Thymus (tissue), 14 donors: ENCODE results near the gene FUNDC1. TPM values are rescaled to one million over a fixed set of nuclear protein-coding genes. Genes with fewer than 3 reads are reported as not detected.
"Not testable (repeated sequence)": the region's sequence is repeated elsewhere in the genome, so short reads cannot be mapped to it uniquely, and the experiment has no call there.

Experiments
- DNase-seq, 9 donors: peaks; one replicate each; pipeline ENCODE4 v3.0.0-alpha.2; 2013; ENCODE audit warnings: low spot score in 9 of 9, low read depth in 6 of 9, missing footprints in 1 of 9
- H3K27ac ChIP-seq, 2 donors: one replicate each; pipeline ENCODE4 v1.5.1; 2013; ENCODE audit warnings: control low read depth in 1 of 2, low read depth in 1 of 2, low read length in 1 of 2, mild to moderate bottlenecking in 1 of 2, moderate library complexity in 1 of 2
- H3K27me3 ChIP-seq, 2 donors: one replicate each; pipeline ENCODE4 v1.5.1; 2013; ENCODE audit warnings: low read length in 1 of 2; ENCODE audit not compliant: control insufficient read depth in 2 of 2, insufficient read depth in 1 of 2
- H3K36me3 ChIP-seq, 2 donors: one replicate each; pipeline ENCODE4 v1.5.1; 2013; ENCODE audit warnings: low read length in 1 of 2, mild to moderate bottlenecking in 1 of 2, moderate library complexity in 1 of 2; ENCODE audit not compliant: control insufficient read depth in 2 of 2, insufficient read depth in 2 of 2
- H3K4me1 ChIP-seq, 2 donors: one replicate each; pipeline ENCODE4 v1.5.1; 2013; ENCODE audit warnings: low read length in 2 of 2; ENCODE audit not compliant: control insufficient read depth in 2 of 2, insufficient read depth in 2 of 2
- H3K4me3 ChIP-seq, 2 donors: one replicate each; pipeline ENCODE4 v1.5.1; 2013; ENCODE audit warnings: low read length in 2 of 2, control low read depth in 1 of 2, mild to moderate bottlenecking in 1 of 2
- H3K9me3 ChIP-seq, 2 donors: one replicate each; pipeline ENCODE4 v1.5.1; 2013; ENCODE audit warnings: low read length in 1 of 2, mild to moderate bottlenecking in 1 of 2; ENCODE audit not compliant: control insufficient read depth in 2 of 2, insufficient read depth in 1 of 2
- WGBS: extraction: QIAGEN DNeasy Blood & Tissue Kit; methylation state at CpG from one replicate; pipeline ENCODE4 v1.1.7; 2013; 5-methylcytosine and 5-hydroxymethylcytosine counted together
- long read RNA-seq, 10 donors: transcript quantifications; one replicate each; lab custom pipeline, GENCODE V29; 2026
- polyA plus RNA-seq: library from polyadenylated mRNA; stranded (reverse); fragments of 200-250 nt; gene quantifications from one replicate; pipeline ENCODE4 v1.2.3, GENCODE V29; 2013
- total RNA-seq: library from RNA; stranded (reverse); fragments of 120-200 nt; gene quantifications from one replicate; pipeline ENCODE4 v1.2.4, GENCODE V29; 2013
- donor health status: healthy.

The FUNDC1 gene
- 23.0 TPM for total RNA-seq
- 26.6 TPM for polyA plus RNA-seq
- long read RNA-seq, donor 1, partial matches to known transcripts, result 0 of 2 reads
- long read RNA-seq, donor 1, other reads (novel, unspliced or antisense), result 0 of 2 reads
- long read RNA-seq, donor 2, transcript FUNDC1-201 (5 exons, 1,196 nt), result major isoform, 8 of 12 reads
- long read RNA-seq, donor 2, partial matches to known transcripts, result 0 of 12 reads
- long read RNA-seq, donor 2, other reads (novel, unspliced or antisense), result 0 of 12 reads
- long read RNA-seq, donor 3, transcript FUNDC1-202 (4 exons, 1,069 nt), result minor isoform, 5 of 20 reads
- long read RNA-seq, donor 3, transcript FUNDC1-201 (5 exons, 1,196 nt), result major isoform, 15 of 20 reads
- long read RNA-seq, donor 3, partial matches to known transcripts, result 0 of 20 reads
- long read RNA-seq, donor 3, other reads (novel, unspliced or antisense), result 0 of 20 reads
- long read RNA-seq, donor 4, transcript FUNDC1-201 (5 exons, 1,196 nt), result major isoform, 6 of 9 reads
- long read RNA-seq, donor 4, partial matches to known transcripts, result 0 of 9 reads
- long read RNA-seq, donor 4, other reads (novel, unspliced or antisense), result 0 of 9 reads
- long read RNA-seq, donor 5, transcript FUNDC1-201 (5 exons, 1,196 nt), result major isoform, 21 of 33 reads
- long read RNA-seq, donor 5, partial matches to known transcripts, result 8 of 33 reads
- long read RNA-seq, donor 5, other reads (novel, unspliced or antisense), result 0 of 33 reads
- long read RNA-seq, donor 6, partial matches to known transcripts, result 0 of 4 reads
- long read RNA-seq, donor 6, other reads (novel, unspliced or antisense), result 0 of 4 reads
- long read RNA-seq, donor 7, transcript FUNDC1-201 (5 exons, 1,196 nt), result major isoform, 11 of 14 reads
- long read RNA-seq, donor 7, partial matches to known transcripts, result 0 of 14 reads
- long read RNA-seq, donor 7, other reads (novel, unspliced or antisense), result 0 of 14 reads
- long read RNA-seq, donor 8, partial matches to known transcripts, result 0 of 2 reads
- long read RNA-seq, donor 8, other reads (novel, unspliced or antisense), result 0 of 2 reads
- long read RNA-seq, donor 9, transcript FUNDC1-201 (5 exons, 1,196 nt), result major isoform, 6 of 6 reads
- long read RNA-seq, donor 9, partial matches to known transcripts, result 0 of 6 reads
- long read RNA-seq, donor 9, other reads (novel, unspliced or antisense), result 0 of 6 reads
- long read RNA-seq, donor 10, transcript FUNDC1-201 (5 exons, 1,196 nt), result major isoform, 10 of 11 reads
- long read RNA-seq, donor 10, partial matches to known transcripts, result 0 of 11 reads
- long read RNA-seq, donor 10, other reads (novel, unspliced or antisense), result 0 of 11 reads

GRCh38 chrX:44542567-44543325, at the start of gene FUNDC1:
TSS of gene FUNDC1 (minus strand) at chrX:44542859. CDS start at chrX:44542832, 27 bp downstream.
- no peaks in the 10 kb centered on the region for H3K27me3 ChIP-seq
- H3K27ac ChIP-seq, result peak within 1 kb of the TSS; percentile 42 to 56
- DNase-seq, result peak; percentile 71 to 97 (median 87)
- peaks cover 0 to 10% of the 10 kb centered on the region in 2 donors for H3K4me1 ChIP-seq
- H3K9me3 ChIP-seq, result no peaks in the 10 kb centered on the region
- 2% methylated on average over 35 of the region's 35 CpGs for WGBS
- H3K36me3 ChIP-seq, result peaks cover 0 to 6% of the 10 kb centered on the region in 2 donors
- peak within 1 kb of the TSS; percentile 71 to 83 for H3K4me3 ChIP-seq

GRCh38 chrX:44585866-44586265, 43.2 kb upstream of the FUNDC1 start:
- H3K4me3 ChIP-seq, result no peak overlapping the region
- no peaks in the 10 kb centered on the region for H3K9me3 ChIP-seq
- no peaks in the 10 kb centered on the region for H3K4me1 ChIP-seq
- no peak overlapping the region for H3K27ac ChIP-seq
- no peak for DNase-seq
- H3K36me3 ChIP-seq, result no peaks in the 10 kb centered on the region
- no peaks in the 10 kb centered on the region for H3K27me3 ChIP-seq
- WGBS, result 96% methylated on average over 3 of the region's 3 CpGs

GRCh38 chrX:44580466-44580865, 37.8 kb upstream of the FUNDC1 start:
- WGBS, result 96% methylated on average over 3 of the region's 3 CpGs

GRCh38 chrX:44572340-44572938, 29.8 kb upstream of the FUNDC1 start:
- no peak for DNase-seq
- no peaks in the 10 kb centered on the region for H3K36me3 ChIP-seq
- H3K4me1 ChIP-seq, result no peaks in the 10 kb centered on the region
- H3K4me3 ChIP-seq, result no peak overlapping the region
- no peaks in the 10 kb centered on the region for H3K27me3 ChIP-seq
- H3K27ac ChIP-seq, result no peak overlapping the region
- H3K9me3 ChIP-seq, result peaks cover 0 to 9% of the 10 kb centered on the region in 2 donors
- WGBS, result 95% methylated on average over 4 of the region's 4 CpGs

More at GRCh38 chrX:44580466-44580865, 37.8 kb upstream of the FUNDC1 start:
- Histone ChIP-seq H3K9me3 (no peaks in the 10 kb centered on the region), H3K27me3 (no peaks in the 10 kb centered on the region), H3K4me3 (no peak overlapping the region), H3K36me3 (no peaks in the 10 kb centered on the region), H3K4me1 (no peaks in the 10 kb centered on the region), H3K27ac (no peak overlapping the region)
- DNase-seq, result no peak

- no peak for DNase-seq
- Histone ChIP-seq H3K4me3 (no peak overlapping the region), H3K27me3 (no peaks in the 10 kb centered on the region), H3K27ac (no peak overlapping the region), H3K4me1 (no peaks in the 10 kb centered on the region), H3K36me3 (no peaks in the 10 kb centered on the region), H3K9me3 (peaks cover 0 to 9% of the 10 kb centered on the region in 2 donors)
- 78% methylated on average over 2 of the region's 2 CpGs for WGBS
Measured at GRCh38 chrX:44570522-44570921, 27.9 kb upstream of the FUNDC1 start.

GRCh38 chrX:44569122-44569521, 26.5 kb upstream of the FUNDC1 start:
- Histone ChIP-seq H3K27ac (no peak overlapping the region), H3K36me3 (no peaks in the 10 kb centered on the region), H3K27me3 (no peaks in the 10 kb centered on the region), H3K9me3 (peaks cover 0 to 9% of the 10 kb centered on the region in 2 donors), H3K4me1 (no peaks in the 10 kb centered on the region), H3K4me3 (no peak overlapping the region)
- 97% methylated on average over 1 of the region's 1 CpG for WGBS
- DNase-seq, result no peak

GRCh38 chrX:44568196-44568595, 25.5 kb upstream of the FUNDC1 start:
- no peaks in the 10 kb centered on the region for H3K36me3 ChIP-seq
- no peaks in the 10 kb centered on the region for H3K27me3 ChIP-seq
- no peak overlapping the region for H3K4me3 ChIP-seq
- no peaks in the 10 kb centered on the region for H3K4me1 ChIP-seq
- no peak overlapping the region for H3K27ac ChIP-seq
- DNase-seq, result no peak
- WGBS, result 72% methylated on average over 3 of the region's 3 CpGs
- peaks cover 0 to 9% of the 10 kb centered on the region in 2 donors for H3K9me3 ChIP-seq

- H3K36me3 ChIP-seq, H3K27ac ChIP-seq, DNase-seq, H3K9me3 ChIP-seq, H3K4me1 ChIP-seq, H3K4me3 ChIP-seq, H3K27me3 ChIP-seq: not testable (repeated sequence)
- WGBS, result 94% methylated on average over 6 of the region's 6 CpGs
Measured at GRCh38 chrX:44561896-44562295, 19.2 kb upstream of the FUNDC1 start.
